HG02798 (cell line): ENCODE measurements around the gene TMEM88.
A peak's percentile ranks its signal among the peaks of the same experiment; 100 is the strongest.

Source experiments
- ATAC-seq: cut with Tn5 transposase; IDR thresholded peaks from one replicate; pipeline ENCODE4 v1.9.1; 2021; ENCODE audit warnings: mild to moderate bottlenecking; ENCODE audit not compliant: unreplicated experiment, poor library complexity

The TMEM88 gene

GRCh38 chr17:7883781-7884386, 29.0 kb downstream of the TMEM88 start:
- ATAC-seq: no peak

- ATAC-seq: peak; percentile 26
Measured at GRCh38 chr17:7884581-7885366, 29.9 kb downstream of the TMEM88 start.

- peak; percentile 31 for ATAC-seq
Measured at GRCh38 chr17:7885367-7886226, 30.7 kb downstream of the TMEM88 start.

- no peak for ATAC-seq
Measured at GRCh38 chr17:7886227-7887037, 31.6 kb downstream of the TMEM88 start.

GRCh38 chr17:7887038-7887481, 32.2 kb downstream of the TMEM88 start:
- no peak for ATAC-seq

DNA sequence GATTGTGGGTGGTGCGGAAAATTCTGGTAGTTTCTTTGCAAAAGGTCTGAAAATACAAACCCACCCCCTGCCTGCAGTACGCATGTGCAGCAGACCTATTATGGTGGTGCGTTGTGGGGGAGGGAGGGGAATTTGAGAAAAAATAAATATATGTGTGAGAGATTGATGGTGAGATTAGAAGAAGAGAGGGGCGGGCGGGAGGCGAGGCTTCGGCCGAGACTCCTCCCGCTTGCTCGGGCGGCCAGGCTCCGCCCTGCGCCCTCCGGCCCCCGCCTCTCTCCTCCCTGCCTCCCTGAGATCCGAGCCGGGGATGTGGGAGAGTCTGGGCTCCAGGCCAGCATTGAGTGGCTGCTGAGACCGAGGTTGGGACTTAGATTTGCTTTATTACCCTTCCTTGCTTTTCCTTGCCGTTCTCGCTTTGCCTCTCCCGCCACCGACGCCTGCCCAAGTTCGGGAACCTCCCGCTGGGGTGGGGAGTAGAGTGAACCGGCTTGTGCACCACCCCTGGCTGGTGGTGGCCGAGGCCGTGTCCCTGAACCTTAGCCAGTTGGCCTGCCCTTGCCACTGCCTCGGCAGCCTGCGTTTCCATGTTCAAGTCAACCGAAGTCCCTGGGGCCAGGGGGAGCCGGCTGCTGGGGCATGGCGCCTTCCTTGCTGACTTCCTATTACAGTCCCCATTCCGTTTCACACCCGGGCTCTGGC, 32.8 kb downstream of the TMEM88 start:
- peak; percentile 61 for ATAC-seq

DNA sequence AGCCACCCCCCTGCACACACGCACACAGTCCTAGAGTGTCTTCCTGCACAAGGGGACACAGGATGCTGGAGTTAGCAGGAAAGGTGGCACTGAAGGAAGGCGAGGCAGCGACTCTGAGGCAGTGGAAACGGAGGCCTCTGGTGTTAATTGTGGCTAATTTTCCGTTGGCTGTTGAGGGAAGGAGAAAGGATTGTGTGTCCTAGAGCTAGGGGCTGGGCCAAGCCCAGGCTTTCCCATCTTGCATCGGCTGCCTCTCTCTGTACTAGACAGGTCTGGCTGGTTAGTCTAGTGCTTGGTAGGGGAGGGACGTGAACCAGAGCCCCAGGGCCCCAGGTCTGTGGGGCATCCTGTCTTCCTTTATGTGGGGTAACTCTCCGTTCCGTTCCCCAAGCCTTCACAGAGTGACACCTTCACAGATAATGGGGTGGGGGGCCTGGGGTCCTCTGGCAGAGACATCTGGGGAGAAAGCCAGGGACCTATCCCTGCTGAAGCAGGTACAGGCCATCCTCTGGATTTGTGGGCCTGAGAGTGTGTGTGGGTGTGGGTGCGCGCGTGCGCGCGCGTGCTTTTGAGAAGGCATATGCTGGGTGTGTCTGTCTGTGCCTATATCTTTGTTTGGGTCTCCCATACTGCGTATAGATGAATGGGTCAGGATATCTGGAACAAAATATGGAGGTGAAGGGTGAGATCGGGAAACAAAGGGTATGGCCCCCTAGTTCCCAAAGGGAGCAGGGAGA, 33.5 kb downstream of the TMEM88 start, which contains the start of gene CHD3:
TSS of gene CHD3 (plus strand) at position 606 of the 737 bp plus-strand sequence. CDS start 212 bp downstream, outside the sequence.
- ATAC-seq: no peak

DNA sequence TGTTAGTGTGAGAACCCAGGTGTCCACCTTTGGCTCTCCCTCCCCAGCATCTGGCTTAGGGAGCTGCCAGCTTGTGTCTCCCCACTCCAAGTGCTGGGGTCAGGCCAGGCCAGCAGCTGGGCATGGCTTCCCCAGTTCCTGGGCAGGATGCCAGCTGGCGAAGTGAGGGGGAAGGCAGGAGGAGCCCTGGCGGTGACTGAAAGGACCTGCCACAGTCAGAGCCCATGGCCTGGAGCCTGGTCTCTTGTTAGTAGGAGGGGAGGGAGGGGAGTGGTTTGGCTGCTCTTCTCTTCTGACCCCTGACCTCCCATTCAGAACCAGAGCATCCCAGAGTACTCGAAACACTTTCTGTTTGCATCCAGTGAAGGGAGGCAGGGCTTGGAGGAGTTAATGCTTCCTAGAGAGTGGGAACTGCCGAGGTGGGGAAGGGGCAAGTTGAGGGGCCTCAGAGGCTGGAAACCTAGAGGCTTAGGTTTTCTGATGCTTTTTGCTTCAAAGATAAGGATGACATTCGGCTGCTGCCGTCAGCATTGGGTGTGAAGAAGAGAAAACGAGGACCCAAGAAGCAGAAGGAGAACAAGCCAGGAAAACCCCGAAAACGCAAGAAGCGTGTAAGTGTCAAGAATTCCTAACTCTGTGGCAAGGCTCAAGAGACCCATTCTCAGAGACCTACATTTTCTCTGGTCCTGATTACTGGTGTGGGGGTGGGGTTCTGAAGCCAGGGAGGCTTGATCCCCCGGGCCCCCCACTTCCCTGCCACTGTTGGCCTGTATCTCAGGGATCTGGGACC, 34.5 kb downstream of the TMEM88 start:
- ATAC-seq: no peak

GRCh38 chr17:7893187-7893880, 38.5 kb downstream of the TMEM88 start:
- ATAC-seq: no peak

- no peak for ATAC-seq
Measured at GRCh38 chr17:7894226-7894625, 39.4 kb downstream of the TMEM88 start.

- no peak for ATAC-seq
Measured at GRCh38 chr17:7894866-7895265, 40.0 kb downstream of the TMEM88 start.

DNA sequence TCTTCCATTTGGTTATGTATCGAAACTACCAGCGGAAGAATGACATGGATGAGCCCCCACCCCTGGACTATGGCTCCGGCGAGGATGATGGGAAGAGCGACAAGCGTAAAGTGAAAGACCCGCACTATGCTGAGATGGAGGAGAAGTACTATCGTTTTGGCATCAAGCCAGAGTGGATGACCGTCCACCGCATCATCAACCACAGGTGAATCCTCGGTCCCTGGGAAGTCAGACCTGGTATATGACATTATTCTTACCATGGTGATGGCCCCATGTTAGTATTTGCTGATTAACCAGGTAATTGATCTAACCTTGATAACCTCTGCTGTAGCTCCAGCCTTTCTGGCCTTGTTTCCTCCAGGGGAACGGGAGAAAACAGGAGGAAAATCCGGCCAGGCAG, 42.2 kb downstream of the TMEM88 start:
- no peak for ATAC-seq

- no peak for ATAC-seq
Measured at GRCh38 chr17:7897773-7898172, 42.9 kb downstream of the TMEM88 start.

DNA sequence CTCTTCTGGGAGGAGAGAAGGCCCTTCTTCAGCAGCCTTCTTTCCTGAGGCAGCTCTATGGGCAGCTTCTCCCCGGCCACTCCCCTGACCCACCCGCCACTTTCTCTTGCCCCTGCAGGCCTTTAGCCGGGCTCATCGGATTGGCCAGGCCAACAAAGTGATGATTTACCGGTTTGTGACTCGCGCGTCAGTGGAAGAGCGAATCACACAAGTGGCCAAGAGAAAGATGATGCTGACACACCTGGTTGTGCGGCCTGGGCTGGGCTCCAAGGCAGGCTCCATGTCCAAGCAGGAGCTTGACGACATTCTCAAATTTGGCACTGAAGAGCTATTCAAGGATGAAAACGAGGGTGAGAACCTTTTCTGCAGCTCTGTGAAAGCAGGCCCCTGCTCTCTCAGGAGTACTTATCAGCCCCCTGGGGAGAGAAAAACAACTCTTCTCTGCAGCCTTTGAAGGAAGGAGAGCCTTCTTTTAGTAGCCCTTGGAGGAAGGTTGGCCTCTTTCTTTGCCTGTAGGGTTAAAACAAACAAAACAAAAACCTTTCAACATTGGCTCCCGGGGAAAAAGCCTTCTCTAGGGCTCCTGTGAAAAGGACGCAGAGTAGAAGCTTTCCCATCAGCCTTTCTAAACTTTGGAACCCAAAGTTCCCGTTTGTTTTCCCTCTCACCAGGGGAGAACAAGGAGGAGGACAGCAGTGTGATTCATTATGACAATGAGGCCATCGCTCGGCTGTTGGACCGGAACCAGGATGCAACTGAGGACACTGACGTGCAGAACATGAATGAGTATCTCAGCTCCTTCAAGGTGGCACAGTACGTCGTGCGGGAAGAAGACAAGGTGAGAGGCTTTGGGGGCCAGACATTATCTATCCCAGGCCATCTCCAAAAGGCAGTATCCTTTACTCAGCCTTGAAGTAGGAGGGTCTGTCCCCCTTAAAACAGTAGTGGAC, 48.6 kb downstream of the TMEM88 start:
- no peak for ATAC-seq
